CD4-positive, alpha-beta T cell treated with Interleukin-4 for 1 hour (primary cell): ENCODE data around the gene CATSPER3.

Source experiments
- DNase-seq, 2 donors: peaks; one replicate each; pipeline ENCODE4 v3.0.0-alpha.2; 2020 to 2022

CATSPER3 gene

DNA sequence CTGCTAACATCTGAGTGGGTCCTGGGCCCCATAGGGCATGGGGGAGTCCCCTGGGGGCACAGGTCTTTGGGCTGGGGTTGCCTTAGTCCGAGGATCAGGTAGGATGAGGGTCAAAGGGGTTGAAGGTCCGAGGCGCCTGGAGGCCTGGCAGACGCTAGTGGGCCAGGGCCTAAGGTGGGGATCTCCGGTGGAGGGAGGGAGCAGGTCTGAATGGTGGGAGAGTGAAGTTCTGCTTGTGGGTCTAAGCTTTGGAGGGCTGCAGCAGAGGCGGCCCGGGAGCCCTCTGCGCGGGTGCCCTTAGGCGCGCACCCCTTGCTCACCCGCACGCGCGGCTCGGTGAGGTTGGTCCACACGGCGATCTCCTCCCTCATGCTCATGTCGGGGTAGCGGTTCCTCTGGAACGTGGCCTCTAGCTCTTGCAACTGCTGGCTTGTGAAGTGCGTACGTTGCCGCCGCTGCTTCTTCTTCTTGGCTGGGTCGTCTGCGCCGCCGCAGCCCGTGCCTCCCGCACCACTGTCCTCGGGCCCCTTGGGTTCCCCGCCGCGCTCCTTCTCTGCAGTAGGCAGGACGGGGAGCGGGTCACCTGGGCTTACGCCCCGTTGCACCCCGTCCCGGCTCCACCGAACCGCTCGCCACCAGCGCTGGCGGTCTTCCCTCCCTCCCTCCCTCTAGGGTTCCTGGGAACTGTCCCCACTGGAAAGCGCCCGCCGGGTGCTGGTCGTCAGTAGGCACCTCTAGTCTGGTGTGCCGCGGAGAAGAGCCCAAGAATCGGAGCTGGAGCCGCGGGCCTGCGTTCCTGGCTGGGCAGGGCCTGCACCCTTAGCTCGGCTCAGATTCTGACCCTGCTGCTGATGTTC lies 63.5 kb downstream of the CATSPER3 start:
- no peak for DNase-seq

- DNase-seq: no peak
Measured at GRCh38 chr5:135031813-135032694, 64.3 kb downstream of the CATSPER3 start.

DNA sequence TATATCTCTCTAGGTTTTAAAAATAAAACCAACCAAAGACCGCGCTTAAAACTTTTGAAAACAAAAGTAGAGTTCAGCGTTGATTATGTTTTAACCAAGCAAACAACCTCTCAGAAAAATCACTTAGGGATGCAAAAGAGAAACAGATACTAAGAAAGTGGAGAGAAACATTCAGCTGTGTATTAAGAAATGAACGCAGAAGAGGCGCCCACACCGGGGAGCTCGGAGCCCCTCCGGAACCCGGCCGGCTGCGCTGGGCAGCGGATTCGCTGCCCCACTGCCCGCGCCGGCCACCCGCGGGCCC lies 64.9 kb downstream of the CATSPER3 start:
- no peak for DNase-seq

- DNase-seq: peak in 1 of 2 donors; percentile 5
Measured at GRCh38 chr5:135032999-135033861, 65.5 kb downstream of the CATSPER3 start.

DNA sequence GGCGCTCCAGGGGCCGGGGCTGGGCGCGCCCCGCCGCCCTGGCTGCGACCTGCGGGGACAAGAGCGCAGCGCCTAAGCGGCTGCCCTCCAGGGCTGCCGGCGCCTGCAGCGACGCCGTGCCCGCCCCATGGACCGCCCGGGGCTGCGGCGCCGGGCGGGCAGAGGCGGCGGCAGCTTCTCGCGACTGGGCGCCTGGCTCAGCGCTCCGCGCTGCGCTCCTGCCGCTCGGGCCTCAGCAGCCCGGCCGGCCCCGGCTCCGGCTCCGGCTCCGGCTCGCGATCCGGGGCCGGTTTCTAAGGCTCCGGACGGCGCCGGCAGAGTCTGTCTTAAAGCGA lies 66.2 kb downstream of the CATSPER3 start, which contains the start of gene PITX1:
Gene PITX1, minus strand, starts transcription at position 328 of the 335 bp plus-strand sequence. CDS start 347 bp downstream, outside the sequence.
- DNase-seq: no peak

GRCh38 chr5:135034236-135034962 lies 66.7 kb downstream of the CATSPER3 start:
- DNase-seq: no peak

GRCh38 chr5:135034963-135035677 lies 67.4 kb downstream of the CATSPER3 start:
- DNase-seq: no peak

DNA sequence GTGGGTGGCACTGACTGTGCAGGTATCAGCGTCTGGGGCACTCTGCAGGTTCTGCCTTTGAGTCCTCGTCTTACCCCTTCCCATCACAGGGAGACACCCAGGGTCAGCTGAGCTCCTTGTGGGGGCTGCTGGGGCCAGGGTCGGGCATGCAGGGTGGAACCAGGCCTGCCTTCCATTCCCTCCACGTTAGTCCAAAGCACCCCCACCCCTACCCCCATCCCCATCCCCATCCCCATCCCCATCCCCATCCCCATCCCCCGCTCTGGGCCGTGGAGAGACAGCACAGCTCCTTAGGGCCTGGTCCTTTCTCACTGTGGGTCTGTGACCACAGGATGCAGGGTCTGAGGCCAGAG lies 67.9 kb downstream of the CATSPER3 start:
- DNase-seq: no peak

DNA sequence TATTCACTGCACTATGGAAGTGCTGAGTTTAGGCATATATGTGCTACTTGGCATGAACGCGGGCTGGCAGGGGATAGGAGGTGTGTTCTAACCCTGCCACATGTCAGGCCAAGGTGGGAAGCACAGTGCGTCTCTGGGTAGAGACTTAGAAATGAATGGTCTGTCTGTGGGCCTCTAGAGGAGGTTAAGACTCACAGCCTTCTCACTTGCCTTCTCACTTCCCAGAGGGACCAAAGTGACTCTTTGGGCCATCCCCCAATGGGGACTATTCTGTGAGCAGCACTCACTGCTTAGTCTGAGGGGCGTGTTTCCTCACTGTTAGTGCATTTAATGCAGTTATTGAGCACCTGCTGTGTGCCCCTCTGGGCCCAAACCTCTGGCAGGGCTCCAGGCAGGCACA lies 68.7 kb downstream of the CATSPER3 start:
- DNase-seq: no peak

- DNase-seq: no peak
Measured at GRCh38 chr5:135037519-135038204, 70.0 kb downstream of the CATSPER3 start.

DNA sequence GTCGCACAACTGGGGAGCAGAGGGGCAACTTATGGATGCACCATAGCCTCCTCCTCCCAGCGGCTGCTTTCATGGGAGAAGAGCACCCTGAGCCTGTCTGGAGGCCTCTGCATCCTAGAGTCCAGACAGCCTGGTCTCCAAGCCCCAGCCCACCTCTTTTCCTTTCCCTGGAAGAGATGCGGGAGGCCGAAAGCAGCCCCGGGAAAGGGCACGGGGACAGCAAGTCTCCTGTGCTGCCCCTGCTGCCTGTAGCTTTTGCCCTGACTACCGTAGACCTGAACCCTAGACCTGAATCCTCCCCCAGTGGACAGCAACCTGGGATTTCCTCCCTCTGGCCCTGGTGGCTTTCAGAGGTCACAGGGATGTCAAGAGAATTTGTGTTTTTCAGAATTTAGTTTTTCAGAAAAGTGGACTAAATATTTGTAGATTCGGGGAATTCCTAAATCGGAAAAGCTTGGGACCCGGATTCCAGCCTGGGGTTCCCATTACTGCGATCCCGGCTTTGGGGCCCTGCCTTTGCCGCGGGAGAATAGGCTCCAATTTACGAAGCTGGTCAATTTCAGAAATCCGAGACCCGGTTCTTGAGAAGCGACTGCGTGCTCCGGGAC lies 70.6 kb downstream of the CATSPER3 start:
- DNase-seq: no peak

DNA sequence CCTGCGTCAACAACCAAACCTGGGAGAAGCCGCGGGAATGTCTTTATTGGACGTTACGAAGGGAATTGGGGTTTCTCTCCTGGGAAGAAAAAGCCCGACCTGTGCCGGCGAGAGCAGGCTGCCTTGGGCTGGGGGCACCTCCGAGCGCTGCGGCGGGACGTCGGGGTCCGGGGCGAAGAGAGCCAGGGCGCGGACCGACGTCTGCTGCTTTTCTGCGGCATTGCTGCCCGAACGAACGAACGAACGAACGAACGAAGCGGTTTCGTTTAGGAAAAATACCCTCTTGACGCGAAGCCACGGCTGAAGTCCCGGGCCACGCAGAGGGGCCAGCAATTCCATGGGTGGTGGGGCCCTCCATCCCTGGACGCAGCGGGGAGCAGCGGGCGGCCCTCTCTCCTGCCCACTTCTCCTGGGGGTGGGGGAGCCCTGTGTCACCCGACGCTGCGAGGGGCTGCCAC lies 71.1 kb downstream of the CATSPER3 start:
- DNase-seq: no peak

- no peak for DNase-seq
Measured at GRCh38 chr5:135039271-135040033, 71.7 kb downstream of the CATSPER3 start.

DNA sequence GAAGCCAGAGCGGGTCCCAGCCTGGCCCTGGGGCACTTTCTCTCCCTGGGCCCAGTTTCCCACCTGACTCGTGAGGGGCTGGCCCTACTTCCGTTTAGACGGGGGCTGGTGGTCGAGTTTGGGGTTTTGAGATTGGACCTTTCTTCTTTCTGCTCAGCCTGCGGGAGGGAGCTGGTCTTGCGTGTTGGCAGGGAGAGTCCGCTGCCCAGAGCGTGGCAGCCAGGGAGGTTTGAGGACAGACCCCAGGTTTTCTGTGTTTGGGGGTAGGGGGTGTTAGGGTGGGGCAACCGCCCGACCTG lies 72.3 kb downstream of the CATSPER3 start:
- DNase-seq: no peak

DNA sequence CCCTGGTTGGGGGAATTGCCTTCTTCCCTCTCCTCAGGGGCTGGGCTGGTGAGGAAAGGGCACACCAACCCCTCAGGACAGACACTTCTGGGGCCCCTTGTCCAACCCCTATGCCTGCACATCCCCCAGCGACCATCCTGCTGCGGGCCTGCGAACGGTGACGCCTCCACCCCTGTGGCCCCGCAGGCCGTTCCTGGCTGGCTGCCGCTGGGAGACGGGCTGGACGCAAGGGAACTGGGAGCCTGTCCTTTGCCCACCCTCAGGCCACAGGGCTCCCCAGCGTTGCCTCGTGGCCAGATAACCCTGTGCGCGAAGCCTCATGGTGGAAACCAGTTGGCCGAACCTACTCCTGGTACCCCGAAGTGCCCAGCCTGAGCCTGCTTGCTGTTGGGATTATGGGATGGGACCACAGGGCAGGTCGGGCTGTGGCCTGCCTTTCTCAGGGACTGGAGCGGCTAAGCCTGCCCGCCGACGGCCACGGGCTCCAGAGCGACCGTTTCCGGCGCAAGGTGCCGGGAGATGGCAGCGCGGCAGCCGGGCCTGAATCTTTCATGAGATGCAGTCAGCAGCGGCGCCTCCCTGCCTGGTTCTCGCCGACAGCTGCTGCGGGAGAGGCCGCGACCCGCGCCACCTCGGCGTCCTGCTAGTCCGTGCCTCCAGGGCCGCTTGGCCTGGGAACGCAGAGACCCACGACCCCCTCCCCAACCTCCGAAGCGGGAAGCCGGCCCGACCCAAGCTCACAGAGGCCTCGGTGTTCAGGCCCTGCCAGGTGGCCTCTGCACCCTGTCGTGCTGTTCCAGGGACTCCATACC lies 72.8 kb downstream of the CATSPER3 start:
- DNase-seq: no peak

- DNase-seq: no peak
Measured at GRCh38 chr5:135041145-135041587, 73.5 kb downstream of the CATSPER3 start.

- DNase-seq: no peak
Measured at GRCh38 chr5:135041726-135042125, 74.0 kb downstream of the CATSPER3 start.

GRCh38 chr5:135042595-135042994 lies 74.9 kb downstream of the CATSPER3 start:
- no peak for DNase-seq

DNA sequence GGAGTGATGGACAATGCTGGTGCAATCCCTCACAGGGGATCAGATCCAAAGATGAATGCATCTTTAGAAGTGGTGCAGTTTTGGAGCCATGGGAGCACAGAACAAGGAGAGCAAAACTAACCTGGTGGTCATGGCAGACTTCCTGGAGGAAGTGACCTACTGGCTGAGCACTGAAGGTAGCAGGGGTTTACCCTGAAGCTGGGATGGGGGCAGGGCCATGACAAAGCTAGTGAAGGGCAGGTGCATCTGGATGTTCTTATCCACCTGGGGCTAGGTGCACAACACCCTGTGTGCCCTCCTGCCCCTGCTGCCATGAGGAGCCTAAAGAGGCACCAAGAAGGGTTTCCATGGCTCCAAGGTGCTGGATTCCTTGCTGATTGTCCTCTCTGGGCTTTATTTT lies 77.8 kb downstream of the CATSPER3 start:
- DNase-seq: no peak
